ENCODE data around the gene RIN2. TPM values are rescaled to one million over a fixed set of nuclear protein-coding genes. Genes with fewer than 3 reads are reported as not detected.

RIN2 gene
- polyA plus RNA-seq, 1 donor (not counting 4 experiments of a cell fraction or from before 2014, with no cell fraction given) = 40.1 TPM

GRCh38 chr20:19712721-19713260 is 45.3 kb upstream of the RIN2 start:
- peak; percentile 13 for FAIRE-seq
- no peaks in the 10 kb centered on the region for H3K4me1 ChIP-seq (ENCODE audit: control insufficient read depth, extremely low read depth, insufficient read depth, low read length)
- H2AFZ ChIP-seq (ENCODE audit: control insufficient read depth, low read length) = no peak overlapping the region
- H3K9me1 ChIP-seq (ENCODE audit: control insufficient read depth, extremely low read depth, insufficient read depth, low read length) = no peaks in the 10 kb centered on the region
- H4K20me1 ChIP-seq (ENCODE audit: control insufficient read depth, extremely low read depth, insufficient read depth, low read length) = no peaks in the 10 kb centered on the region
- no peaks in the 10 kb centered on the region for H3K27me3 ChIP-seq (ENCODE audit: control insufficient read depth, extremely low read depth, insufficient read depth, low read length)
- no peaks in the 10 kb centered on the region for H3K79me2 ChIP-seq (ENCODE audit: control insufficient read depth, insufficient read depth, low read length)
- H3K4me2 ChIP-seq (ENCODE audit: control insufficient read depth, extremely low read depth, insufficient read depth, low read depth, low read length) = no peak overlapping the region
- no peak overlapping the region for H3K9ac ChIP-seq (ENCODE audit: control insufficient read depth, extremely low read depth, insufficient read depth, low read length)
- no peak for DNase-seq (ENCODE audit: low read depth, low spot score)
- TF ChIP-seq, protein P1, sequence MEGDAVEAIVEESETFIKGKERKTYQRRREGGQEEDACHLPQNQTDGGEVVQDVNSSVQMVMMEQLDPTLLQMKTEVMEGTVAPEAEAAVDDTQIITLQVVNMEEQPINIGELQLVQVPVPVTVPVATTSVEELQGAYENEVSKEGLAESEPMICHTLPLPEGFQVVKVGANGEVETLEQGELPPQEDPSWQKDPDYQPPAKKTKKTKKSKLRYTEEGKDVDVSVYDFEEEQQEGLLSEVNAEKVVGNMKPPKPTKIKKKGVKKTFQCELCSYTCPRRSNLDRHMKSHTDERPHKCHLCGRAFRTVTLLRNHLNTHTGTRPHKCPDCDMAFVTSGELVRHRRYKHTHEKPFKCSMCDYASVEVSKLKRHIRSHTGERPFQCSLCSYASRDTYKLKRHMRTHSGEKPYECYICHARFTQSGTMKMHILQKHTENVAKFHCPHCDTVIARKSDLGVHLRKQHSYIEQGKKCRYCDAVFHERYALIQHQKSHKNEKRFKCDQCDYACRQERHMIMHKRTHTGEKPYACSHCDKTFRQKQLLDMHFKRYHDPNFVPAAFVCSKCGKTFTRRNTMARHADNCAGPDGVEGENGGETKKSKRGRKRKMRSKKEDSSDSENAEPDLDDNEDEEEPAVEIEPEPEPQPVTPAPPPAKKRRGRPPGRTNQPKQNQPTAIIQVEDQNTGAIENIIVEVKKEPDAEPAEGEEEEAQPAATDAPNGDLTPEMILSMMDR (optimal IDR thresholded peaks at IDR 0.05 in 1 of 3, IDR thresholded peaks at IDR 0.05 in 1 of 3, conservative IDR thresholded peaks at IDR 0.05 in 1 of 3; ENCODE audit: extremely low read depth in 1 of 3, insufficient read depth in 2 of 3, low read length in 3 of 3) = no peak
- TF ChIP-seq EZH2 (IDR thresholded peaks at IDR 0.05; ENCODE audit: low read length) = no peak
- no peaks in the 10 kb centered on the region for H3K36me3 ChIP-seq (ENCODE audit: control insufficient read depth in 2 of 2, extremely low read depth in 1 of 2, insufficient read depth in 2 of 2, low read length in 2 of 2)
- H3K4me3 ChIP-seq (ENCODE audit: control insufficient read depth in 2 of 3, extremely low read depth in 1 of 3, insufficient read depth in 2 of 3, low read depth in 1 of 3, low read length in 3 of 3) = no peak overlapping the region
- H3K27ac ChIP-seq (ENCODE audit: control insufficient read depth, insufficient read depth, low read length) = no peak overlapping the region
- H3K9me3 ChIP-seq (ENCODE audit: control insufficient read depth, low read depth, low read length) = peaks cover 2% of the 10 kb centered on the region
- dilution Hi-C loops (cut with MboI; ENCODE audit: extremely low pct_ligation_motif_present, low sequenced_read_pairs) = no loop called here

GRCh38 chr20:19713822-19714578 is 44.1 kb upstream of the RIN2 start:
- Histone ChIP-seq H3K79me2 (ENCODE audit: control insufficient read depth, insufficient read depth, low read length) (no peaks in the 10 kb centered on the region), H3K9me3 (ENCODE audit: control insufficient read depth, low read depth, low read length) (peaks cover 2% of the 10 kb centered on the region), H2AFZ (ENCODE audit: control insufficient read depth, low read length) (no peak overlapping the region), H4K20me1 (ENCODE audit: control insufficient read depth, extremely low read depth, insufficient read depth, low read length) (no peaks in the 10 kb centered on the region), H3K9me1 (ENCODE audit: control insufficient read depth, extremely low read depth, insufficient read depth, low read length) (no peaks in the 10 kb centered on the region), H3K9ac (ENCODE audit: control insufficient read depth, extremely low read depth, insufficient read depth, low read length) (no peak overlapping the region), H3K4me3 (ENCODE audit: control insufficient read depth in 2 of 3, extremely low read depth in 1 of 3, insufficient read depth in 2 of 3, low read depth in 1 of 3, low read length in 3 of 3) (no peak overlapping the region), H3K4me2 (ENCODE audit: control insufficient read depth, extremely low read depth, insufficient read depth, low read depth, low read length) (no peak overlapping the region), H3K36me3 (ENCODE audit: control insufficient read depth in 2 of 2, extremely low read depth in 1 of 2, insufficient read depth in 2 of 2, low read length in 2 of 2) (no peaks in the 10 kb centered on the region), H3K4me1 (ENCODE audit: control insufficient read depth, extremely low read depth, insufficient read depth, low read length) (no peaks in the 10 kb centered on the region), H3K27ac (ENCODE audit: control insufficient read depth, insufficient read depth, low read length) (no peak overlapping the region), H3K27me3 (ENCODE audit: control insufficient read depth, extremely low read depth, insufficient read depth, low read length) (peaks cover 6% of the 10 kb centered on the region)
- TF ChIP-seq, protein P1 (optimal IDR thresholded peaks at IDR 0.05 in 1 of 3, IDR thresholded peaks at IDR 0.05 in 1 of 3, conservative IDR thresholded peaks at IDR 0.05 in 1 of 3; ENCODE audit: extremely low read depth in 1 of 3, insufficient read depth in 2 of 3, low read length in 3 of 3) = no peak
- no peak for TF ChIP-seq EZH2 (IDR thresholded peaks at IDR 0.05; ENCODE audit: low read length)
- DNase-seq (ENCODE audit: low read depth, low spot score) (no peak), FAIRE-seq (no peak)
- dilution Hi-C loops (cut with MboI; ENCODE audit: extremely low pct_ligation_motif_present, low sequenced_read_pairs) = no loop called here

Data from keratinocyte (primary cell).